Measurements from ENCODE around the gene SLC2A5. TPM values are rescaled to one million over a fixed set of nuclear protein-coding genes. Genes with fewer than 3 reads are reported as not detected.
"Not testable (repeated sequence)": the region's sequence is repeated elsewhere in the genome, so short reads cannot be mapped to it uniquely, and the experiment has no call there.

The SLC2A5 gene
- total RNA-seq, 1 donor from 2014 or later: 0.79 TPM

GRCh38 chr1:9004031-9004699 lies 65.3 kb downstream of the SLC2A5 start:
- peaks cover 2% of the 10 kb centered on the region for H3K9me3 Mint-ChIP-seq (ENCODE audit: unreplicated experiment)
- TF ChIP-seq EZH2 (IDR thresholded peaks at IDR 0.05; ENCODE audit: insufficient read depth, low read length) (no peak), CTCF (IDR thresholded peaks at IDR 0.05; ENCODE audit: insufficient read depth, low read depth, low read length) (no peak)
- H3K27ac Mint-ChIP-seq (ENCODE audit: unreplicated experiment): no peak overlapping the region
- no peak for DNase-seq (ENCODE audit: low read depth)
- H3K27ac ChIP-seq (ENCODE audit: low read depth, low read length): no peak overlapping the region
- H3K4me1 ChIP-seq (ENCODE audit: insufficient read depth, low read length): no peaks in the 10 kb centered on the region
- H3K27me3 Mint-ChIP-seq (ENCODE audit: low read depth, unreplicated experiment): peaks cover 26% of the 10 kb centered on the region
- H3K4me3 Mint-ChIP-seq (ENCODE audit: unreplicated experiment): no peak overlapping the region
- peaks cover 7% of the 10 kb centered on the region for H3K27me3 ChIP-seq (ENCODE audit: insufficient read depth, low read length)
- H3K4me3 ChIP-seq (ENCODE audit: insufficient read depth, low read depth, low read length): no peak overlapping the region
- no peaks in the 10 kb centered on the region for H4K20me1 ChIP-seq (ENCODE audit: insufficient read depth, low read length)
- H3K9ac ChIP-seq (ENCODE audit: low read length): no peak overlapping the region
- no peak for FAIRE-seq
- no peaks in the 10 kb centered on the region for H3K36me3 Mint-ChIP-seq (ENCODE audit: low read depth, unreplicated experiment)
- no peaks in the 10 kb centered on the region for H3K36me3 ChIP-seq (ENCODE audit: insufficient read depth, low read length)
- H3K4me1 Mint-ChIP-seq (ENCODE audit: low read depth, unreplicated experiment): no peaks in the 10 kb centered on the region
- no peaks in the 10 kb centered on the region for H3K79me2 ChIP-seq (ENCODE audit: insufficient read depth, low read length)
- H3K4me2 ChIP-seq (ENCODE audit: low read length): no peak overlapping the region
- H2AFZ ChIP-seq (ENCODE audit: low read depth, low read length): no peak overlapping the region
- no peaks in the 10 kb centered on the region for H3K9me3 ChIP-seq (ENCODE audit: insufficient read depth, low read depth, low read length)

- not testable (repeated sequence) for H3K4me3 ChIP-seq (ENCODE audit: insufficient read depth, low read depth, low read length); H3K36me3 Mint-ChIP-seq (ENCODE audit: low read depth, unreplicated experiment); FAIRE-seq; H3K9me3 Mint-ChIP-seq (ENCODE audit: unreplicated experiment); H3K27ac Mint-ChIP-seq (ENCODE audit: unreplicated experiment); H3K4me1 Mint-ChIP-seq (ENCODE audit: low read depth, unreplicated experiment); H4K20me1 ChIP-seq (ENCODE audit: insufficient read depth, low read length); H3K27ac ChIP-seq (ENCODE audit: low read depth, low read length); H3K9ac ChIP-seq (ENCODE audit: low read length); H3K4me2 ChIP-seq (ENCODE audit: low read length); H3K36me3 ChIP-seq (ENCODE audit: insufficient read depth, low read length); H3K4me1 ChIP-seq (ENCODE audit: insufficient read depth, low read length); DNase-seq (ENCODE audit: low read depth); H3K4me3 Mint-ChIP-seq (ENCODE audit: unreplicated experiment); H3K27me3 ChIP-seq (ENCODE audit: insufficient read depth, low read length); H3K9me3 ChIP-seq (ENCODE audit: insufficient read depth, low read depth, low read length); H2AFZ ChIP-seq (ENCODE audit: low read depth, low read length); H3K79me2 ChIP-seq (ENCODE audit: insufficient read depth, low read length)
- peaks cover 22% of the 10 kb centered on the region for H3K27me3 Mint-ChIP-seq (ENCODE audit: low read depth, unreplicated experiment)
Measured at GRCh38 chr1:9002215-9002560, 67.2 kb downstream of the SLC2A5 start.

- DNase-seq (ENCODE audit: low read depth); H2AFZ ChIP-seq (ENCODE audit: low read depth, low read length); FAIRE-seq; H3K36me3 ChIP-seq (ENCODE audit: insufficient read depth, low read length); H3K79me2 ChIP-seq (ENCODE audit: insufficient read depth, low read length); H3K9me3 ChIP-seq (ENCODE audit: insufficient read depth, low read depth, low read length); H3K27ac ChIP-seq (ENCODE audit: low read depth, low read length); H3K4me1 ChIP-seq (ENCODE audit: insufficient read depth, low read length); H3K4me3 ChIP-seq (ENCODE audit: insufficient read depth, low read depth, low read length); H3K4me3 Mint-ChIP-seq (ENCODE audit: unreplicated experiment); H3K9ac ChIP-seq (ENCODE audit: low read length); H3K9me3 Mint-ChIP-seq (ENCODE audit: unreplicated experiment); H3K27ac Mint-ChIP-seq (ENCODE audit: unreplicated experiment); H3K27me3 ChIP-seq (ENCODE audit: insufficient read depth, low read length); H3K4me2 ChIP-seq (ENCODE audit: low read length); H3K36me3 Mint-ChIP-seq (ENCODE audit: low read depth, unreplicated experiment); H4K20me1 ChIP-seq (ENCODE audit: insufficient read depth, low read length); H3K4me1 Mint-ChIP-seq (ENCODE audit: low read depth, unreplicated experiment): not testable (repeated sequence)
- H3K27me3 Mint-ChIP-seq (ENCODE audit: low read depth, unreplicated experiment): peaks cover 17% of the 10 kb centered on the region
Measured at GRCh38 chr1:9001534-9002214, 67.8 kb downstream of the SLC2A5 start.

GRCh38 chr1:8993962-8994675 lies 75.3 kb downstream of the SLC2A5 start:
- not testable (repeated sequence) for H2AFZ ChIP-seq (ENCODE audit: low read depth, low read length); H3K4me1 Mint-ChIP-seq (ENCODE audit: low read depth, unreplicated experiment); H3K9me3 ChIP-seq (ENCODE audit: insufficient read depth, low read depth, low read length); H3K27ac ChIP-seq (ENCODE audit: low read depth, low read length); H3K36me3 Mint-ChIP-seq (ENCODE audit: low read depth, unreplicated experiment); H3K27me3 Mint-ChIP-seq (ENCODE audit: low read depth, unreplicated experiment); H3K4me1 ChIP-seq (ENCODE audit: insufficient read depth, low read length); H3K79me2 ChIP-seq (ENCODE audit: insufficient read depth, low read length); H3K4me3 ChIP-seq (ENCODE audit: insufficient read depth, low read depth, low read length); H3K9me3 Mint-ChIP-seq (ENCODE audit: unreplicated experiment); H4K20me1 ChIP-seq (ENCODE audit: insufficient read depth, low read length); DNase-seq (ENCODE audit: low read depth); H3K27ac Mint-ChIP-seq (ENCODE audit: unreplicated experiment); H3K27me3 ChIP-seq (ENCODE audit: insufficient read depth, low read length); H3K4me2 ChIP-seq (ENCODE audit: low read length); H3K36me3 ChIP-seq (ENCODE audit: insufficient read depth, low read length); FAIRE-seq; H3K9ac ChIP-seq (ENCODE audit: low read length); H3K4me3 Mint-ChIP-seq (ENCODE audit: unreplicated experiment)
